Activated CD4-positive, alpha-beta T cell treated with anti-CD3 and anti-CD28 coated beads, Interleukin-2, Interleukin-4, amounts not matched to agents 100 ng/mL and 50 ng/mL, durations not matched to agents 16 hours and 8 hours (primary cell): ENCODE measurements around the gene MAGIX.

Source experiments
- DNase-seq: peaks from one replicate; pipeline ENCODE4 v3.0.0-alpha.2; 2020; ENCODE audit warnings: low spot score

The MAGIX gene

GRCh38 chrX:49184294-49185281 is 22.0 kb downstream of the MAGIX start:
- DNase-seq, result peak; percentile 32

DNA sequence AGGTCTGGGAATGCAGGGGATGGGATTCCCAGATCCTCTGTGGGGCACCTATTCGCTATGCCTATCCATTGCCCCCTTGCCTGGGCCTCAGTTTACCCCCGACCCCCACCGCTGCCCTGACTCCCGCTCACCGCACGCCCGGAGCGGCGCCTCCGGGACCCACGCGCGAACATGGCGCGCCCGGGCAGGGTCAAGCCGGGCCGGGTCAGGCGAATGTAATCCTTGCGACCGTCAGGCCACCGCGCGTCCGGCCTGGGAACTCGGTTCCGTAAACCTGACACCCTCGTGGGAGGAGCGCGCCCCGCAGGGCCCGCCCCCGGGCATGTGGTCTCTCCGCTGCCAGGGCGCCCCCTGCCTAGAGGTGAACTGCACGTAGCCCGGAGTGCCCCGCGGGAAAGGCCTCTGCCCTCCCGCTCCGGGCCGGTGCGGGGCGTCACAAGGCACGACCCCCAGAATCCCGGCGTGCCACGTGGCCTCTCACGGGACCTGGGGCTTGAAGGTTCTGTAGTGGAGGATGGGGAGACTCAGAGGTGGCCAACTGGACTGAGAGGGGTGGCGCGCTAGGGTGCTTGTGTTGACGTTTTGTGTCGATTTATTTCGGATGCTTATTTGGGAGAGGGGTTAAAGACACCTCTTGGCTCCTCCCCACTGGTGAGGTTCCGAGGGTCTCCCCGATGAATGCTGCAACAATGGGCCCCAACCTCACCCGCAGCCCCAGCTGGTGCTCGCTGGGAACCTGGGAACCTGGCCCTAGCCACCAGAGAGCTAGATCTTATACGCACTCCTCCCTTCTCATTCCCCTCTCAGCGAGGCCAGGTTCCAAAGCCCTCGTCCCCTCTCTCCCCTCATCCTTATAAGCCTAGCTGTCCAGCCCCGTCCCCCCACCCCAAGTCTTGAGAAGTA is 23.8 kb downstream of the MAGIX start, which contains the start of gene PRICKLE3:
Gene PRICKLE3 (minus strand): TSS at position 249 of the 903 bp plus-strand sequence. CDS start 76 bp downstream, at position 173.
- peak; percentile 70 for DNase-seq

DNA sequence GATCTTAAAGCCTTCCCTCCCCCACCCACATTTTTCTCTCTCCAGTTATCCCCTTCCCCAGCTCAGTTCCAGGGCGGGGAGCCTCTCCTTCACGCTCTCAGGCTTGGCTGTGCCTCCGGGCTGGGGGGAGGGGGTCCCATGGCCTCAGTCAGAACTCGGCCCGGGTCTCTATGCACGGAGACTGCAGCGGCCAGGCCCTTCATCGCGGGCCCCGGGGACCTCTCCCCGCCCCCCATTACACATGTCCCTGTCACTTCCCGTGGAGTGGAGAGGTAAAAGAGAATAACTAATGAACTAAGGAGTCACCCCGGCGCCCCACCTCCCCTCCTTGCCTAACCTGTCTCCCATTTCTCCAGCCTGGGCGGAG is 24.5 kb downstream of the MAGIX start:
- no peak for DNase-seq

- no peak for DNase-seq
Measured at GRCh38 chrX:49187526-49187925, 25.0 kb downstream of the MAGIX start.

DNA sequence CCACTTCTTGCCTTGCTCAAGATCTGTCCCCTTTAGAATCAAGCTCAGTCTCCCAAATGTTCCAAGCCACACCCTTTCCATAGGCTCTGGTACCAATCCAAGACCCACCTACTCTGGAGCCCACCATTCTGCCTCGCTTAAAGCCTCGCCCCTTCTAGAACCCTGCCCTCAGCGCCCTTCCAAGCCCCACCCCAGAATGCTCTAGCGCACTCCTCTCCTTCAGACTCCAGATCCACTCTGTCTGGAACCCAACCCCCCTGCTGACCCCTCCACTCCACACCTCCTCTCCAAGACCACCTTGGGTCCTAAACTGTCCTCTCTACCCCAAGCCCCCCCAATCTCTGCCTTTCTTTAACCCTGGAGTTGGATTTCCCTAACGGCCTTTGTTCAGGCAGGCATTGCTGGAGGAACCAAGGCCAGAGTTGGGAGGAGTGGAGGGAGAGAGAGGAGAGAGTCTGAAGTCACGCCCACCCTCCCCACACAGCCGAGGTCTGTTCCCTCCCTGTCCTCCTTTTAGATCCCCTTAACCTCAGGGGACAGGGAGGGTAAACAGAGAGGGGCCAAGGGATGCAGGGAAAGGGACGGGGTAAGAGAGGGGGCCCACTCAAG is 26.0 kb downstream of the MAGIX start:
- no peak for DNase-seq

DNA sequence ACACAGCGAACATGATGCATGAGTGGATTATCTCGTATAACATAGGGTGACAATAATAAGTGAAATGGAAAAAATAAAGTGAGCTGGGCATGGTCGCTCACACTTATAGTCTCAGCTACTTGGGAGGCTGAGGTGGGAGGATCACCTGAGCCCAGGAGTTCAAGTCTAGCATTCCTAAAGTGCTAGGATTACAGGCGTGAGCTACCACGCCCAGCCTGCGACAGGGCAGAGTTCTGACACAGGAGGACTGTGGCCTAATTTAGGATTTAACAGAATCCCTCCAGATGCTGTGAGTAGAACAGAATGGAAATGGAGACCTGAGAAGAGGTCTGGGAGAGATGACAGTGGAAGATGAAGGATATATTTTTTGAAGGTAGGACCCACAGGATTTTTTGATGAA is 27.0 kb downstream of the MAGIX start:
- DNase-seq, result no peak

DNA sequence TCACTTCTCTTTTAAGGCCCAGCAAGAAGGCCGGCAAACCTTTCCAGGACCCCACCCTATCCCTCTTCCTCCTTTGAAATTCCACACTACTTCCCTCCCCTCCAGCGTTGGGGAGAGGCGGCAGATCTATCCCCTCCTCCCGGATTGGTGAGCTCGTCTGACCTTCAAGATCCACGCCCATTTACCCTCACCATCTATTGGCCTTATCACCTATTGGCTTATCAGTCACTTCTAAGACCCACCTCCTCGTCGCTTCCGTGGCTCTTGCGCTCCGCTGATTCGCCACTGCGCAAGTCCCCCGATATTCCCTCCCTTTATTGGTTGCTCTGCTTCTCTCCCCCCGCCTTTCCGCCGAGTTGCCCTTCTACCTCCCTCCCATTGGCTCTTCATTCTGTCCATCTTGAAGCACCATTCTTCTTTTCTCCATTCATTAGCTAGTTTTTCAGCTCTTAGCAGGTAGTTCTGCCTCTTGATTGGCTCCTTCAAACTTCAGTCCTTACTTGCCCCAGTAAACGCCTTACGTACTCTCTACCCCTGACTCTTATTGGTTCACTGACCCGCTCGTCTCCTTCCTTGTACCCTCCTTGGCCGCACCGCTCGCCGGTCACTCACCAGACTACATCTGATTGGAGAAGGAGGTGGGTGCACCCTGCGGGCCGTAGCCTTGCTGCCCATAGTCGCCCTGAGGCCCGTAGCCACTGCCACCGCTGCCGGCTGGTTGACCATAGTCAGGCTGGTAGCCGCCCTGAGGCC is 28.4 kb downstream of the MAGIX start:
- DNase-seq, result peak; percentile 93

DNA sequence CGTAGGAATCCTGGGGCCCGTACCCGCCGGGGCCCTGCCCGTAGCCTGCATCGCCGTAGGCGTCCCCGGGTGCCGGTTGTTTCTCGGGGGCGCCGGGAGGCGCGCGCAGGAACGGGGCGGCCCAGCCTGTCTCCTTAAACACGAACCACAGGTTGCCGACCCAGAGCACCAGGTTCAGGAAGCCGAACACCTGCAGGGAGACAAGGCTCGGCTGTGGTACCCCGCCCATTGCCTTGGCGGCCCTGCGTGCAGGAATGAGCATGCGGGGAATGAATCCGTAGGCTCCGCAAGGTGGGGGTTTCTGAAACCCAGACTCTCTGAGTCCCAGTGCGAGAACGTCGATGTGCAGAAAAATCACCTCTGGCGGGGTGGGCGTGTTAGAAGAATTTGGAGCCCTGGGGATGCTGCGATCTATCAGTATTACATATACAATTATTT is 29.0 kb downstream of the MAGIX start:
- peak; percentile 32 for DNase-seq

DNA sequence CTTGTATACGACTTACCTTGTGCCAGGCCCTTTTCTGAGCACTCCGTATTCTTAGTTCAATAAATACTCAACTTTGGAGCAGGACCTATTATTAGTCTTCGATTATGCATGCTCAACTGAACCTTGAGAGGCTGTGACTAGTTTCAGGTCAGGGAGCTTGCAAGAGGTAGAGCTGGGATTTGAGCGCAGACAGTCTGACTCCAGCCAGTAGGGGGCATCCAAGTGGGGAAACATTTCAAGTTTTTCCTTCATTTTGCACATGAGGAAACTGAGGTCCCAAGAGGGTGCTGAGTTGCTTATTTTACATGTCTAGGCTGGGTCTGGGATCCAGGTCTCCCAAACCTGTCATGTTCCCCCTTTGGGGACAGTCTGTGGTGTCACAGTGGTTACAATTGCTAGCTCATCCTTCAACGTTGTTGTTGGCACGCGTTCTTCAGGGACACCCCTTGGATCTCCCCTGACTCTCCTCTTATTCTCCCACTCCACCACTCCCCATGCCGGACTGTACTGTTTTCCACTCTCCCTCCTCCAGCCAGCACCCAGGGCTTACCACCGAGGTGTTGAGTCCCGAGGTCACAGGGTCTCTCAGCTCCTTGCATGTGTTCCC is 30.3 kb downstream of the MAGIX start:
- DNase-seq, result peak; percentile 46

GRCh38 chrX:49193542-49193964 is 31.0 kb downstream of the MAGIX start:
- DNase-seq, result no peak

- DNase-seq, result no peak
Measured at GRCh38 chrX:49197543-49198087, 35.1 kb downstream of the MAGIX start.

GRCh38 chrX:49198540-49199314 is 36.2 kb downstream of the MAGIX start:
- no peak for DNase-seq

GRCh38 chrX:49199315-49199595 is 36.7 kb downstream of the MAGIX start:
- DNase-seq, result no peak

DNA sequence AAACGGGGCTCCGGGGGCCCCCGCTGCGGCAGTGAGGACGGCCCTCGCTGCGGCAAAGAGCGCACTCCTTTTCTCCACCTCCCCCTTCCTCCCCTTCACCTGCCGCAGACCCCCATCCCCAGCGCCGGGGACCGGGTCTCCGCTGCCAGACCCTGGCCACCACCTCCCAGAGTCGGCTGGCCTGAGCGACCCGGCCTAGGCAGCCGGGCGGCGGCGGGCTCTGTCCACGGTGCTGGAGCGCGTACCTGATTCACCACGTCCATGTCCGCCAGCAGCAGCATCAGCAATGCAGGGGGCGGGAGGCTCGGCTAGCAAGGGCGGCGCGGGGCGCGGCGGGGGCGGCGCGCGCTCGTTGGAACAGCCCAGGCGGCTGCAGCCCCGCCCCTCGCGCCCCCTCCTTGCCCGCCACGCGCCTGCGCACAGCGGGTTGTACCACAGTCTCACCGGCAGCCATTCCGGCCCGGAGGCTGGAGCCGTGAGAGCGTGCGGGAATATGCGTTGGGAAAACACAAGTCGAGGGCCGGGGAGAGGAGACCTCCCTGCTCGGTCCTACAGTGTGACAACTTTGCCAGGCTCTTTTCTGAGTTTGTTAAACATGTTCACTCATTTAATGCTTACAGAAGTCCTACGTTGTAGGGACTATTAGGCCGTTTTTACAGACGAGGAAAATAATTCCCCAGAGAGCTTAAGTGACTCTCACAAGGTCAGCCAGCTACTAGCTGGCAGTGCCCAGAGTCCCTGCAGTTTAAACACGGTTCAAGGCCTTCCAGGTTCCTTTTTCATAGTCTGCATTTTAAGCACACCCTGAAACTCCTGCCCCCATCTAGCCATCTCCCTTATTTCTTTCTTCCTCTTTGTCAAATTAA is 37.6 kb downstream of the MAGIX start, which contains the start of gene SYP:
Gene SYP (minus strand): TSS at position 288 of the 866 bp plus-strand sequence. CDS start 7 bp downstream, at position 281.
- DNase-seq, result peak; percentile 85

GRCh38 chrX:49202022-49202421 is 39.5 kb downstream of the MAGIX start:
- no peak for DNase-seq

DNA sequence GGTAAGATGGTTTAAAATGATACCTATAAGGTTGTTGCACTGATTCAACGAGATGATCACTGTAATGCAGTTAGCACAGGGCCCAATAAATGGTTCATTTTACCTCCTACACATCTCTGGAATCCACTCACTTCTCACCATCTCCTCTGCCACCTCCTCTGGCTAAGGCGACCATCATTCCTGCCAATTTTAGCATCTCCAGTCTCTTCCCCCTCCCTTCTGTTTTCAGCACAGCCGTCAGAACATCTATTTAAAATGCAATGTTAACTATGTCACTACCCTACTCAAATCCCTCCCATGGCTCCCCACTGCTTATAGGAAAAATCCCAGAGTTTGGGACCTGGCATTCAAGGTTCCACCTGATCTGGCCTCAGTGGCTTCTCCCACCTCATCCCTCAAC is 41.0 kb downstream of the MAGIX start:
- DNase-seq, result no peak

DNA sequence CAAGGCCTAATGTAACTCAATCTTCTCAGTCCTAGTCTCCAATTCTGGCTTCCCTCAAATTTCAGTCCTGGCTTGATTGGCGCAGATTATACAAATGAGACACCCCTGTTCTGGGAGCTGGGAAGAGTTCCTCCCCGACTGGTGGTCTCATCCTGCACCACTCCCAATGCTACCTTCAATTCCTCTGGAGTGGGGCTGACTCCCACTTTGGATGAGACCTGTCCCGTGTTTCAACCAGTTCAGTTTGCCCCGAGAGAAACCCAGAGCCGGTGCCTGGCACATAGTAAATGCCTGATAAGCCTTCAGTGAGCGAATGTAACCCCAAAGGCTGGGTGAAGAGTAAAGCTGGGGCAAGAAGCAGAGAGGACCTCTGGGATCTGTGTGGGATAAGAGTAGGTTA is 41.5 kb downstream of the MAGIX start:
- no peak for DNase-seq

DNA sequence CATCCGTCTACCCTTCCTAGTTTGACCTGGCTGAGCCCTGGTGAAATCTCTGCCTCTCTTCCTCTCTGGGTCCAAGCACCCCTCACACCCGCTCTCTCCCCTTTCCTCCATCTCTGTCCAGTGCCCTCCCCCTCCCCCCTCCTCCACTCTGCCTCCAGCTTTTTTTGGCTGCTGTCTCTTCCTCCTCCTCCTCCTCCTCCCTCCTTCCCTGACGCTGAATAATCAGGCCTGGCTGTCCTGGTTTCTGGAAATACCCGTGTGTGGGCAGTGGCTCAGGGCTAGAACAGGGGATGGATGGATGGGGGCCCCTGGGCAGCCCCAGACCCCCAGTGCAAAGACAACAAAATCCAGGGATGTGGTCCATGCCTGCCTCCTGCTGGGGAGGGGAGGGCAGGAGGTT is 42.2 kb downstream of the MAGIX start:
- DNase-seq, result no peak

DNA sequence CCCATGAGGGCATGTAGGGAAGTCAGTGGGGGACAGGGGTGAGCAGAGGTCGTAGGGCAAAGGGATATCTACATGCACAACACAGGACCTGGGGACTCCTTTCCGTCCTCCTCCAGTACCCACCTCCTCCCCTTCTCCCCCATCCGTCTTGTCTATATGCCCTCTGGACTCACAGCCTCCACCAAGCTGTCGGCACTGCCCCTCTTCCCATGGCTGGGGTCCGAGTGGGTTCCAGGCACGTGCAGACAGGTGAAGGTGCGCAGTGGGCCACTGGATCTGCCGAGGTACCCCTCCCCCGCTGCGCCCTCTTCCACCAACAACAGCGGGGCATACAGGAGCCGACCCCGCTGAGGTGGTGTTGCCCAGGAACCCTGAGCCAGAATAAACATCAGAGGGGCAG is 42.9 kb downstream of the MAGIX start:
- DNase-seq, result no peak
